Measurements from ENCODE around the gene TRIM40.

- TF ChIP-seq GATA2 (IDR thresholded peaks at IDR 0.05; ENCODE audit: low read depth, low read length) (no peak), GATA3 (IDR thresholded peaks at IDR 0.05; ENCODE audit: low read depth, low read length) (no peak)
These were observed 14.2 kb upstream of the TRIM40 start for GRCh38 chr6:30121446-30122366.
